Ishikawa (cell line): ENCODE measurements around the gene TEX48.

Source experiments
- CEBPB ChIP-seq: IDR thresholded peaks from 2 replicates; pipeline ENCODE4 v1.6.1; 2012
- CREB1 ChIP-seq: IDR thresholded peaks from 2 replicates; pipeline ENCODE4 v1.6.1; 2012; ENCODE audit warnings: low read depth
- EP300 ChIP-seq: IDR thresholded peaks from 2 replicates; pipeline ENCODE4 v1.6.1; 2012; ENCODE audit warnings: borderline replicate concordance
- RAD21 ChIP-seq: IDR thresholded peaks from 2 replicates; pipeline ENCODE4 v1.6.1; 2012; ENCODE audit warnings: low read depth
- TAF1 ChIP-seq: IDR thresholded peaks from 2 replicates; pipeline ENCODE4 v1.6.1; 2012; ENCODE audit warnings: low read depth, mild to moderate bottlenecking
- YY1 ChIP-seq: IDR thresholded peaks from 2 replicates; pipeline ENCODE4 v1.6.1; 2012; ENCODE audit warnings: low read depth
- TF ChIP-seq, protein P1 (sequence below): IDR thresholded peaks from 2 replicates; pipeline ENCODE4 v1.6.1; 2012
- TF ChIP-seq, protein P2 (sequence below): IDR thresholded peaks from 2 replicates; pipeline ENCODE4 v1.6.1; 2012; ENCODE audit warnings: low read depth, mild to moderate bottlenecking

DNA sequence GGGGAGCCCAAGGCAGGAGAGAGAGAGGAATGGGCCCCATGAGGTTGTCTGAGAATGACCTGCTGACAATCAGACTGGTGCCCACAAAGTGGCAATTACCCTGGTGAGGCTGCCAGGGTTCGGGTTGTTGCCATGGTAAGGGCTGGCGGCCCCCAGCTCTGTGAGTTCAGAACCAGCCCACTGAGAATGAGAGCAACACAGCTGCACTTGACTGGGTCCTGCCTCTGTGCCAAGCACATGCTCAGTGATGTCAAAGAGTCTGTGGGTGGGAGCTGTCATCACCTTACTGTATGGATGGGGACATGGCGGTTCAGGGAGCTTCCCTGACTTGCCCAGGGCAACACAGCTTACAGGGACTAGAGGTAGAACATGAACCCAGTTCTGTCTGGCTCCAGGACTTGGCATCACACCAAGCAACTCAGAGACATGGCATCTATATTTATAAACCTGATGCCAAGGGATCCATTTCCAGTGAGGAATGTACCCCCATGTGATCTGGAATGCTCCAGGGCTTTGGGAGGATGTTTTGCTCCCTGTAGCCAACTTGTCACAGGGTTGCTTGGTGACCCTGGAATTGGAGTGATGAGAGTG lies 38.2 kb upstream of the TEX48 start:
- no peak for TF ChIP-seq YY1
- no peak for TF ChIP-seq EP300
- TF ChIP-seq, protein P1, sequence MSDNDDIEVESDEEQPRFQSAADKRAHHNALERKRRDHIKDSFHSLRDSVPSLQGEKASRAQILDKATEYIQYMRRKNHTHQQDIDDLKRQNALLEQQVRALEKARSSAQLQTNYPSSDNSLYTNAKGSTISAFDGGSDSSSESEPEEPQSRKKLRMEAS, result no peak
- no peak for TF ChIP-seq TAF1
- TF ChIP-seq, protein P2, sequence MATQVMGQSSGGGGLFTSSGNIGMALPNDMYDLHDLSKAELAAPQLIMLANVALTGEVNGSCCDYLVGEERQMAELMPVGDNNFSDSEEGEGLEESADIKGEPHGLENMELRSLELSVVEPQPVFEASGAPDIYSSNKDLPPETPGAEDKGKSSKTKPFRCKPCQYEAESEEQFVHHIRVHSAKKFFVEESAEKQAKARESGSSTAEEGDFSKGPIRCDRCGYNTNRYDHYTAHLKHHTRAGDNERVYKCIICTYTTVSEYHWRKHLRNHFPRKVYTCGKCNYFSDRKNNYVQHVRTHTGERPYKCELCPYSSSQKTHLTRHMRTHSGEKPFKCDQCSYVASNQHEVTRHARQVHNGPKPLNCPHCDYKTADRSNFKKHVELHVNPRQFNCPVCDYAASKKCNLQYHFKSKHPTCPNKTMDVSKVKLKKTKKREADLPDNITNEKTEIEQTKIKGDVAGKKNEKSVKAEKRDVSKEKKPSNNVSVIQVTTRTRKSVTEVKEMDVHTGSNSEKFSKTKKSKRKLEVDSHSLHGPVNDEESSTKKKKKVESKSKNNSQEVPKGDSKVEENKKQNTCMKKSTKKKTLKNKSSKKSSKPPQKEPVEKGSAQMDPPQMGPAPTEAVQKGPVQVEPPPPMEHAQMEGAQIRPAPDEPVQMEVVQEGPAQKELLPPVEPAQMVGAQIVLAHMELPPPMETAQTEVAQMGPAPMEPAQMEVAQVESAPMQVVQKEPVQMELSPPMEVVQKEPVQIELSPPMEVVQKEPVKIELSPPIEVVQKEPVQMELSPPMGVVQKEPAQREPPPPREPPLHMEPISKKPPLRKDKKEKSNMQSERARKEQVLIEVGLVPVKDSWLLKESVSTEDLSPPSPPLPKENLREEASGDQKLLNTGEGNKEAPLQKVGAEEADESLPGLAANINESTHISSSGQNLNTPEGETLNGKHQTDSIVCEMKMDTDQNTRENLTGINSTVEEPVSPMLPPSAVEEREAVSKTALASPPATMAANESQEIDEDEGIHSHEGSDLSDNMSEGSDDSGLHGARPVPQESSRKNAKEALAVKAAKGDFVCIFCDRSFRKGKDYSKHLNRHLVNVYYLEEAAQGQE, result no peak
- TF ChIP-seq RAD21, result no peak
- no peak for TF ChIP-seq CEBPB
- TF ChIP-seq CREB1, result no peak
